ENCODE results near the gene CANX.

The CANX gene

GRCh38 chr5:179747811-179748210 is 49.0 kb downstream of the CANX start:
- Histone ChIP-seq H3K36me3 (replicated peaks; ENCODE audit: insufficient read depth, low read length) (no peaks in the 10 kb centered on the region), H4K20me1 (ENCODE audit: insufficient read depth, low read length) (peaks cover 9% of the 10 kb centered on the region), H3K9me2 (replicated peaks; ENCODE audit: insufficient read depth, low read length) (no peaks in the 10 kb centered on the region), H2AFZ (ENCODE audit: low read length) (no peak overlapping the region), H3F3A (ENCODE audit: insufficient read depth, low read length) (no peaks in the 10 kb centered on the region), H3K27ac (ENCODE audit: low read length) (no peak overlapping the region), H3K4me2 (ENCODE audit: low read depth, low read length) (no peak overlapping the region), H3K79me2 (ENCODE audit: low read length) (peaks cover 89% of the 10 kb centered on the region), H3K9me3 (replicated peaks; ENCODE audit: insufficient read depth, low read length) (no peaks in the 10 kb centered on the region), H3K4me1 (ENCODE audit: low read length) (no peaks in the 10 kb centered on the region), H3K9ac (ENCODE audit: low read length) (no peak overlapping the region), H3K27me3 (replicated peaks; ENCODE audit: insufficient read depth, low read length) (no peaks in the 10 kb centered on the region), H3K4me3 (ENCODE audit: low read length) (no peak overlapping the region)
- no peak for DNase-seq
- TF ChIP-seq EZH2phosphoT487 (IDR thresholded peaks at IDR 0.05; ENCODE audit: low read length) (no peak), CTCF (IDR thresholded peaks at IDR 0.05; ENCODE audit: low read length) (no peak), EZH2 (optimal IDR thresholded peaks at IDR 0.05; ENCODE audit: low read depth, low read length) (no peak)

- Histone ChIP-seq H3K36me3 (replicated peaks; ENCODE audit: insufficient read depth, low read length) (no peaks in the 10 kb centered on the region), H3K4me1 (ENCODE audit: low read length) (no peaks in the 10 kb centered on the region), H3K79me2 (ENCODE audit: low read length) (peaks cover 92% of the 10 kb centered on the region), H3K4me3 (ENCODE audit: low read length) (no peak overlapping the region), H4K20me1 (ENCODE audit: insufficient read depth, low read length) (peaks cover 16% of the 10 kb centered on the region), H3K27me3 (replicated peaks; ENCODE audit: insufficient read depth, low read length) (no peaks in the 10 kb centered on the region), H3K4me2 (ENCODE audit: low read depth, low read length) (no peak overlapping the region), H3F3A (ENCODE audit: insufficient read depth, low read length) (no peaks in the 10 kb centered on the region; the same call in 1 of the 2 replicates), H2AFZ (ENCODE audit: low read length) (no peak overlapping the region), H3K9ac (ENCODE audit: low read length) (no peak overlapping the region), H3K27ac (ENCODE audit: low read length) (no peak overlapping the region), H3K9me3 (replicated peaks; ENCODE audit: insufficient read depth, low read length) (no peaks in the 10 kb centered on the region), H3K9me2 (replicated peaks; ENCODE audit: insufficient read depth, low read length) (no peaks in the 10 kb centered on the region)
- DNase-seq = no peak
- TF ChIP-seq EZH2 (optimal IDR thresholded peaks at IDR 0.05; ENCODE audit: low read depth, low read length) = no peak
- TF ChIP-seq EZH2phosphoT487 (IDR thresholded peaks at IDR 0.05; ENCODE audit: low read length) = no peak
- TF ChIP-seq CTCF (IDR thresholded peaks at IDR 0.05; ENCODE audit: low read length) = no peak
Observed at GRCh38 chr5:179749857-179750508, 51.2 kb downstream of the CANX start.

GRCh38 chr5:179753971-179754370 is 55.2 kb downstream of the CANX start:
- Histone ChIP-seq H3K4me2 (ENCODE audit: low read depth, low read length) (no peak overlapping the region), H3K4me1 (ENCODE audit: low read length) (0 out of 2 replicates have a peak, but pooled peaks cover 2% of the 10 kb centered on the region), H3K27me3 (replicated peaks; ENCODE audit: insufficient read depth, low read length) (no peaks in the 10 kb centered on the region), H3F3A (ENCODE audit: insufficient read depth, low read length) (no peaks in the 10 kb centered on the region; the same call in 1 of the 2 replicates), H3K9ac (ENCODE audit: low read length) (no peak overlapping the region), H3K9me3 (replicated peaks; ENCODE audit: insufficient read depth, low read length) (no peaks in the 10 kb centered on the region), H4K20me1 (ENCODE audit: insufficient read depth, low read length) (peaks cover 9% of the 10 kb centered on the region; the same call in 1 of the 2 replicates), H3K27ac (ENCODE audit: low read length) (no peak overlapping the region), H3K4me3 (ENCODE audit: low read length) (no peak overlapping the region), H2AFZ (ENCODE audit: low read length) (no peak overlapping the region), H3K9me2 (replicated peaks; ENCODE audit: insufficient read depth, low read length) (no peaks in the 10 kb centered on the region), H3K36me3 (replicated peaks; ENCODE audit: insufficient read depth, low read length) (no peaks in the 10 kb centered on the region), H3K79me2 (ENCODE audit: low read length) (peaks cover 94% of the 10 kb centered on the region)
- no peak for TF ChIP-seq EZH2 (optimal IDR thresholded peaks at IDR 0.05; ENCODE audit: low read depth, low read length)
- no peak for TF ChIP-seq EZH2phosphoT487 (IDR thresholded peaks at IDR 0.05; ENCODE audit: low read length)
- TF ChIP-seq CTCF (IDR thresholded peaks at IDR 0.05; ENCODE audit: low read length) = no peak
- no peak for DNase-seq
